Esophagus squamous epithelium (tissue), 5 donors: ENCODE data around the gene GGA1. TPM values are rescaled to one million over a fixed set of nuclear protein-coding genes. Genes with fewer than 3 reads are reported as not detected.

ENCODE experiments used
- DNase-seq: peaks from one replicate; lab custom pipeline; 2025; lab: John Stamatoyannopoulos, UW
- H3K27ac ChIP-seq, 4 donors: fragments of 200-600 bp; sonication (generic); one replicate each; pipeline ENCODE4 v1.5.1; 2016 to 2019; ENCODE audit warnings: mild to moderate bottlenecking in 1 of 4
- H3K27me3 ChIP-seq, 4 donors: fragments of 200-600 bp; sonication (generic); 1 replicate in 3 of 4; 2 replicates in 1 of 4; pipeline versions ENCODE4 v1.5.1 to v1.6.0; 2017 to 2021; ENCODE audit warnings: antibody characterized with exemption in 1 of 4
- H3K36me3 ChIP-seq, 3 donors: fragments of 200-600 bp; sonication (generic); one replicate each; pipeline ENCODE4 v1.5.1; 2016 to 2019
- H3K4me1 ChIP-seq, 3 donors: fragments of 200-600 bp; sonication (generic); one replicate each; pipeline ENCODE4 v1.5.1; 2017 to 2019
- H3K4me3 ChIP-seq, 4 donors: fragments of 200-600 bp; sonication (generic); 1 replicate in 3 of 4; 2 replicates in 1 of 4; pipeline ENCODE4 v1.5.1; 2016 to 2019; ENCODE audit warnings: mild to moderate bottlenecking in 2 of 4, moderate library complexity in 1 of 4
- H3K9me3 ChIP-seq, 3 donors: fragments of 200-600 bp; sonication (generic); one replicate each; pipeline ENCODE4 v1.5.1; 2016 to 2019
- POLR2A ChIP-seq, 4 donors: fragments of 450-650 bp; IDR thresholded peaks; one replicate each; pipeline ENCODE4 v1.6.1; 2017; ENCODE audit warnings: antibody characterized with exemption in 4 of 4, mild to moderate bottlenecking in 4 of 4, moderate library complexity in 3 of 4
- WGBS, 2 donors: methylation state at CpG; one replicate each; pipeline ENCODE4 v1.1.5; 2018; 5-methylcytosine and 5-hydroxymethylcytosine counted together
- intact Hi-C: fragments of 100-400 bp; cut with DNase I; formaldehyde crosslinking; loops from one replicate; pipeline ENCODE4 v1.15.0; 2022
- total RNA-seq, 4 donors: library from RNA; depleted of rRNA; stranded (reverse); fragments of >200 nt; gene quantifications; one replicate each; pipeline ENCODE4 v1.1.0, GENCODE V29; 2016
- TF ChIP-seq, protein P1 (sequence below), 6 experiments: fragments of 450-650 bp in 4 of 6; fragments of 200-600 bp in 2 of 6; sonication (generic) in 2 of 6; IDR thresholded peaks; one replicate each; pipeline ENCODE4 v1.5.1; 2016 to 2019; ENCODE audit warnings: antibody characterized with exemption in 6 of 6, mild to moderate bottlenecking in 4 of 6, moderate library complexity in 4 of 6
- donor health status: DM: yes; HTN: yes; CAD: no.

The GGA1 gene
- total RNA-seq, 4 donors from 2014 or later: 32.2 to 54.3 (median 39.5) TPM

GRCh38 chr22:37676736-37677492 lies 68.3 kb downstream of the GGA1 start:
- intact Hi-C loops: no loop called here
- Histone ChIP-seq H3K9me3 (no peaks in the 10 kb centered on the region), H3K4me3 (peak overlapping the region; percentile 24 to 77 (median 51)), H3K4me1 (peaks cover 32 to 80% (median 50%) of the 10 kb centered on the region in 3 donors), H3K36me3 (peaks cover 0 to 6% (median 0%) of the 10 kb centered on the region in 3 donors), H3K27me3 (no peaks in the 10 kb centered on the region), H3K27ac (peak overlapping the region; percentile 78 to 95 (median 90))
- 0% methylated on average over 1 to 18 of the region's 42 CpGs for WGBS, 2 donors
- DNase-seq: peak; percentile 71
- TF ChIP-seq, protein P1, sequence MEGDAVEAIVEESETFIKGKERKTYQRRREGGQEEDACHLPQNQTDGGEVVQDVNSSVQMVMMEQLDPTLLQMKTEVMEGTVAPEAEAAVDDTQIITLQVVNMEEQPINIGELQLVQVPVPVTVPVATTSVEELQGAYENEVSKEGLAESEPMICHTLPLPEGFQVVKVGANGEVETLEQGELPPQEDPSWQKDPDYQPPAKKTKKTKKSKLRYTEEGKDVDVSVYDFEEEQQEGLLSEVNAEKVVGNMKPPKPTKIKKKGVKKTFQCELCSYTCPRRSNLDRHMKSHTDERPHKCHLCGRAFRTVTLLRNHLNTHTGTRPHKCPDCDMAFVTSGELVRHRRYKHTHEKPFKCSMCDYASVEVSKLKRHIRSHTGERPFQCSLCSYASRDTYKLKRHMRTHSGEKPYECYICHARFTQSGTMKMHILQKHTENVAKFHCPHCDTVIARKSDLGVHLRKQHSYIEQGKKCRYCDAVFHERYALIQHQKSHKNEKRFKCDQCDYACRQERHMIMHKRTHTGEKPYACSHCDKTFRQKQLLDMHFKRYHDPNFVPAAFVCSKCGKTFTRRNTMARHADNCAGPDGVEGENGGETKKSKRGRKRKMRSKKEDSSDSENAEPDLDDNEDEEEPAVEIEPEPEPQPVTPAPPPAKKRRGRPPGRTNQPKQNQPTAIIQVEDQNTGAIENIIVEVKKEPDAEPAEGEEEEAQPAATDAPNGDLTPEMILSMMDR (IDR thresholded peaks at IDR 0.05): no peak
- peak in 1 of 4 donors; percentile 55 for TF ChIP-seq POLR2A (IDR thresholded peaks at IDR 0.05)

- H3K36me3 ChIP-seq: peaks cover 0 to 6% (median 0%) of the 10 kb centered on the region in 3 donors
- WGBS, 2 donors: 35 to 53% methylated on average over 12 to 15 of the region's 15 CpGs
- H3K27me3 ChIP-seq: no peaks in the 10 kb centered on the region
- intact Hi-C loops: no loop called here
- H3K4me1 ChIP-seq: peaks cover 32 to 78% (median 50%) of the 10 kb centered on the region in 3 donors
- no peaks in the 10 kb centered on the region for H3K9me3 ChIP-seq
- no peak for TF ChIP-seq POLR2A (IDR thresholded peaks at IDR 0.05)
- TF ChIP-seq, protein P1 (IDR thresholded peaks at IDR 0.05): no peak
- H3K4me3 ChIP-seq: peak overlapping the region; percentile 24 to 77 (median 51)
- peak overlapping the region; percentile 78 to 95 (median 90) for H3K27ac ChIP-seq
- no peak for DNase-seq
Measured at GRCh38 chr22:37677493-37677974, 68.9 kb downstream of the GGA1 start.

DNA sequence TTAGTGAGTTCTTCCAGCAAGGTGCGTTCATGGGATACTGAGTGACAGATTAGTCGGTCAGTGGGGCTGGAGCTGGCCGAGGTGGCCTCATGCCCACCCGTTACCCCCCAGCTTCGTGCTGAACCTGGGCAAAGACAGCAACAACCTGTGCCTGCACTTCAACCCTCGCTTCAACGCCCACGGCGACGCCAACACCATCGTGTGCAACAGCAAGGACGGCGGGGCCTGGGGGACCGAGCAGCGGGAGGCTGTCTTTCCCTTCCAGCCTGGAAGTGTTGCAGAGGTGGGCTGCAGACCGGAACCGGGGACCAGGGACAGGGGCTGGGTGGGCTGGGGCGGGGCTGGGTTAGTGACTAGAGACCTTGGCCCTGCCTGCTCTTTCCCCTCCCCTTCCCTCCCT lies 69.7 kb downstream of the GGA1 start:
- TF ChIP-seq, protein P1 (IDR thresholded peaks at IDR 0.05): no peak
- TF ChIP-seq POLR2A (IDR thresholded peaks at IDR 0.05): no peak
- Histone ChIP-seq H3K9me3 (no peaks in the 10 kb centered on the region), H3K36me3 (peaks cover 0 to 6% (median 0%) of the 10 kb centered on the region in 3 donors), H3K27me3 (no peaks in the 10 kb centered on the region), H3K4me3 (no peak overlapping the region), H3K4me1 (peaks cover 32 to 70% (median 44%) of the 10 kb centered on the region in 3 donors), H3K27ac (peak overlapping the region in 2 of 4 donors; percentile 23 to 95)
- DNase-seq: no peak
- intact Hi-C loops: no loop called here
- WGBS, 2 donors: 36% methylated on average over 2 to 5 of the region's 18 CpGs

- intact Hi-C loops: loop anchor here (5.0 kb wide), 1 partner anchor 37 kb away; no protein-coding TSS in a partner anchor
- DNase-seq: no peak
- no peaks in the 10 kb centered on the region for H3K9me3 ChIP-seq
Measured at GRCh38 chr22:37679670-37680069, 71.0 kb downstream of the GGA1 start.

More at GRCh38 chr22:37679670-37680069, 71.0 kb downstream of the GGA1 start:
- Histone ChIP-seq H3K27ac (peak overlapping the region in 2 of 4 donors; percentile 10 to 29), H3K36me3 (peaks cover 0 to 6% (median 0%) of the 10 kb centered on the region in 3 donors), H3K4me3 (no peak overlapping the region), H3K27me3 (no peaks in the 10 kb centered on the region), H3K4me1 (peaks cover 26 to 67% (median 34%) of the 10 kb centered on the region in 3 donors)
- TF ChIP-seq, protein P1 (IDR thresholded peaks at IDR 0.05): no peak
- no peak for TF ChIP-seq POLR2A (IDR thresholded peaks at IDR 0.05)
- WGBS, 2 donors: 83 to 84% methylated on average over 5 of the region's 8 CpGs
